WTC11 (cell line): ENCODE data around the gene PRM3. TPM values are rescaled to one million over a fixed set of nuclear protein-coding genes. Genes with fewer than 3 reads are reported as not detected.

Experiments
- ATAC-seq: fragments of 200-7000 bp; cut with Tn5 transposase; 2 replicates; pipeline ENCODE4 v1.10.0; 2021; ENCODE audit warnings: mild to moderate bottlenecking, moderate library complexity
- CTCF ChIA-PET: fragments of 300-600 bp; sonication (Branson Sonifier 250); formaldehyde crosslinking; loops from one replicate; lab custom pipeline; 2021; ENCODE audit warnings: antibody characterized with exemption; lab: Charles Lee
- POLR2A ChIA-PET: fragments of 350-600 bp; sonication (Branson Sonifier 250); formaldehyde crosslinking; loops from one replicate; lab custom pipeline; 2021; ENCODE audit warnings: antibody characterized with exemption; lab: Charles Lee
- DNase-seq: peaks from one replicate; pipeline ENCODE4 v3.0.0; 2021; ENCODE audit warnings: low spot score
- H3K27ac Mint-ChIP-seq: 2 replicates; pipeline ENCODE4 v1.8.0; 2021; ENCODE audit warnings: mixed read lengths
- H3K27me3 Mint-ChIP-seq: 2 replicates; pipeline ENCODE4 v1.8.0; 2021; ENCODE audit warnings: low read depth, mild to moderate bottlenecking, moderate library complexity, mixed read lengths
- H3K36me3 Mint-ChIP-seq: 2 replicates; pipeline ENCODE4 v1.8.0; 2021; ENCODE audit warnings: mixed read lengths
- H3K4me1 Mint-ChIP-seq: 2 replicates; pipeline ENCODE4 v1.8.0; 2022; ENCODE audit warnings: mixed read lengths
- H3K4me3 Mint-ChIP-seq: 2 replicates; pipeline ENCODE4 v1.8.0; 2021; ENCODE audit warnings: mild to moderate bottlenecking, moderate library complexity, mixed read lengths
- H3K9me3 Mint-ChIP-seq: 2 replicates; pipeline ENCODE4 v1.8.0; 2021; ENCODE audit warnings: mixed read lengths
- ATF6 ChIP-seq: sonication (generic); formaldehyde crosslinking; IDR thresholded peaks from 2 replicates; pipeline ENCODE4 v1.8.1; 2023; ENCODE audit warnings: mild to moderate bottlenecking, missing genetic modification reagents
- CBFB ChIP-seq: sonication (generic); formaldehyde crosslinking; IDR thresholded peaks from 2 replicates; pipeline ENCODE4 v1.8.1; 2022; ENCODE audit warnings: mild to moderate bottlenecking, low read depth, missing genetic modification reagents
- CREM ChIP-seq: sonication (generic); formaldehyde crosslinking; IDR thresholded peaks from 2 replicates; pipeline ENCODE4 v1.8.1; 2022; ENCODE audit warnings: mild to moderate bottlenecking, missing genetic modification reagents, moderate library complexity
- E2F5 ChIP-seq: sonication (generic); formaldehyde crosslinking; IDR thresholded peaks from 2 replicates; pipeline ENCODE4 v1.8.1; 2022; ENCODE audit warnings: mild to moderate bottlenecking, moderate library complexity, missing genetic modification reagents
- EMX1 ChIP-seq: fragments of 250-450 bp; sonication (Bioruptor Pico); IDR thresholded peaks from 2 replicates; pipeline ENCODE4 v1.8.0; 2021; ENCODE audit warnings: mild to moderate bottlenecking
- FOXP4 ChIP-seq: sonication (generic); formaldehyde crosslinking; IDR thresholded peaks from 2 replicates; pipeline ENCODE4 v1.8.0; 2022; ENCODE audit warnings: mild to moderate bottlenecking, missing genetic modification reagents
- MAX ChIP-seq: sonication (generic); formaldehyde crosslinking; IDR thresholded peaks from 2 replicates; pipeline ENCODE4 v1.8.0; 2022; ENCODE audit warnings: mild to moderate bottlenecking, missing genetic modification reagents
- NR1H2 ChIP-seq: sonication (generic); formaldehyde crosslinking; IDR thresholded peaks from 2 replicates; pipeline ENCODE4 v1.9.0; 2021; ENCODE audit warnings: mild to moderate bottlenecking, moderate library complexity, missing genetic modification reagents
- NR2C2 ChIP-seq: sonication (generic); formaldehyde crosslinking; IDR thresholded peaks from 2 replicates; pipeline ENCODE4 v1.8.0; 2022; ENCODE audit warnings: mild to moderate bottlenecking, missing genetic modification reagents
- PRRX2 ChIP-seq: fragments of 250-450 bp; sonication (Bioruptor Pico); IDR thresholded peaks from 2 replicates; pipeline ENCODE4 v1.8.0; 2021; ENCODE audit warnings: mild to moderate bottlenecking
- RORB ChIP-seq: fragments of 250-450 bp; sonication (Bioruptor Pico); IDR thresholded peaks from 2 replicates; pipeline ENCODE4 v1.9.0; 2021; ENCODE audit warnings: mild to moderate bottlenecking
- TEAD1 ChIP-seq: sonication (generic); formaldehyde crosslinking; IDR thresholded peaks from 2 replicates; pipeline ENCODE4 v1.8.0; 2022; ENCODE audit warnings: mild to moderate bottlenecking, missing genetic modification reagents
- USF1 ChIP-seq: sonication (generic); formaldehyde crosslinking; IDR thresholded peaks from 2 replicates; pipeline ENCODE4 v1.8.0; 2022; ENCODE audit warnings: mild to moderate bottlenecking, missing genetic modification reagents
- ZBTB21 ChIP-seq: sonication (generic); formaldehyde crosslinking; IDR thresholded peaks from 2 replicates; pipeline ENCODE4 v1.8.1; 2023; ENCODE audit warnings: mild to moderate bottlenecking, missing genetic modification reagents, borderline replicate concordance
- ZNF232 ChIP-seq: sonication (generic); formaldehyde crosslinking; IDR thresholded peaks from 2 replicates; pipeline ENCODE4 v1.8.0; 2022; ENCODE audit warnings: mild to moderate bottlenecking, missing genetic modification reagents
- ZNF263 ChIP-seq: sonication (generic); formaldehyde crosslinking; IDR thresholded peaks from 2 replicates; pipeline ENCODE4 v1.8.1; 2022; ENCODE audit warnings: low read depth, mild to moderate bottlenecking, moderate library complexity, missing genetic modification reagents
- ZNF281 ChIP-seq: sonication (generic); formaldehyde crosslinking; IDR thresholded peaks from 2 replicates; pipeline ENCODE4 v1.8.0; 2023; ENCODE audit warnings: mild to moderate bottlenecking, missing genetic modification reagents
- ZNF532 ChIP-seq: fragments of 250-450 bp; sonication (Bioruptor Pico); IDR thresholded peaks from 2 replicates; pipeline ENCODE4 v1.9.0; 2021; ENCODE audit warnings: mild to moderate bottlenecking, borderline replicate concordance
- ZNF671 ChIP-seq: fragments of 250-450 bp; sonication (Bioruptor Pico); IDR thresholded peaks from 2 replicates; pipeline ENCODE4 v1.8.0; 2021; ENCODE audit warnings: mild to moderate bottlenecking
- ZSCAN18 ChIP-seq: fragments of 250-450 bp; sonication (Bioruptor Pico); IDR thresholded peaks from 2 replicates; pipeline ENCODE4 v2.1.2; 2022; ENCODE audit warnings: mild to moderate bottlenecking, moderate library complexity
- total RNA-seq: library from RNA; stranded (reverse); gene quantifications from 3 replicates; pipeline ENCODE4 v1.2.3, GENCODE V29; 2021

The PRM3 gene
- total RNA-seq, 1 experiment from 2014 or later, result not detected

GRCh38 chr16:11316331-11317015 is 43.0 kb upstream of the PRM3 start (continued):
- peak; percentile 62; the same call in 1 of the 2 replicates for TF ChIP-seq FOXP4 (CRISPR knock-in tag)
- TF ChIP-seq TEAD1 (CRISPR knock-in tag), result peak; percentile 16
- no peak for TF ChIP-seq EMX1 (CRISPR knock-in tag)
- TF ChIP-seq CBFB (CRISPR knock-in tag), result no peak

GRCh38 chr16:11315510-11315909 is 42.1 kb upstream of the PRM3 start:
- H3K27ac Mint-ChIP-seq, result peak overlapping the region; percentile 100
- ATAC-seq, result peak; percentile 87
- CTCF ChIA-PET, result interaction anchor here (0.6 to 2.4 kb wide), 16 partner anchors 13 to 77 kb away, joined by 3 to 13 read pairs (median 4); partner anchors contain the start of gene SOCS1
- TF ChIP-seq CBFB (CRISPR knock-in tag) (0 out of 2 replicates have a peak, but pooled peaks have one; percentile 37), PRRX2 (CRISPR knock-in tag) (no peak), RORB (CRISPR knock-in tag) (no peak), NR1H2 (CRISPR knock-in tag) (no peak), ZNF281 (peak; percentile 94), USF1 (CRISPR knock-in tag) (0 out of 2 replicates have a peak, but pooled peaks have one; percentile 30), E2F5 (CRISPR knock-in tag) (0 out of 2 replicates have a peak, but pooled peaks have one; percentile 47), MAX (CRISPR knock-in tag) (peak; percentile 70), ZBTB21 (CRISPR knock-in tag) (no peak), ZNF232 (CRISPR knock-in tag) (0 out of 2 replicates have a peak, but pooled peaks have one; percentile 22), ZNF263 (no peak), NR2C2 (no peak), ZNF671 (CRISPR knock-in tag) (no peak), CREM (CRISPR knock-in tag) (no peak), ZNF532 (CRISPR knock-in tag) (no peak), ZSCAN18 (CRISPR knock-in tag) (no peak), ATF6 (CRISPR knock-in tag) (no peak)

More at GRCh38 chr16:11315510-11315909, 42.1 kb upstream of the PRM3 start:
- POLR2A ChIA-PET, result interaction anchor here (0.6 to 2.6 kb wide), 7 partner anchors 11 to 60 kb away, joined by 3 to 26 read pairs (median 4); partner anchors contain the start of gene SOCS1
- no peaks in the 10 kb centered on the region for H3K27me3 Mint-ChIP-seq
- peaks cover 70% of the 10 kb centered on the region for H3K4me1 Mint-ChIP-seq
- H3K4me3 Mint-ChIP-seq, result 0 out of 2 replicates have a peak overlapping the region, but pooled peaks have one; percentile 59
- H3K36me3 Mint-ChIP-seq, result peaks cover 15% of the 10 kb centered on the region
- peak; percentile 93 for DNase-seq
- peaks cover 5% of the 10 kb centered on the region for H3K9me3 Mint-ChIP-seq
